H1 (cell line): ENCODE data around the gene SLIT3.

ENCODE experiments used
- CREB1 ChIP-seq: IDR thresholded peaks from 2 replicates; pipeline ENCODE4 v1.6.1; 2012; ENCODE audit warnings: inconsistent platforms
- CTCF ChIP-seq, 3 experiments: IDR thresholded peaks; 1 replicate in 2 of 3; 2 replicates in 1 of 3; pipeline versions ENCODE4 v1.5.1 to v1.6.1; 2011; ENCODE audit warnings: low read length in 3 of 3, mild to moderate bottlenecking in 3 of 3, inconsistent platforms in 2 of 3, low read depth in 1 of 3, moderate library complexity in 1 of 3; ENCODE audit not compliant: insufficient read depth in 1 of 3; ENCODE audit errors: control extremely low read depth in 1 of 3
- EP300 ChIP-seq, 2 experiments: IDR thresholded peaks; 1 replicate in 1 of 2; 2 replicates in 1 of 2; pipeline ENCODE4 v1.6.1; 2011 to 2012; ENCODE audit warnings: low read depth in 2 of 2, low read length in 2 of 2, mild to moderate bottlenecking in 2 of 2, borderline replicate concordance in 1 of 2, inconsistent platforms in 1 of 2, moderate library complexity in 1 of 2
- EZH2 ChIP-seq: fragments of 200-600 bp; sonication (generic); IDR thresholded peaks from 2 replicates; pipeline ENCODE4 v1.7.1; 2012; ENCODE audit warnings: low read depth, mild to moderate bottlenecking, moderate library complexity, low read length, inconsistent platforms; ENCODE audit not compliant: severe bottlenecking
- JUND ChIP-seq: IDR thresholded peaks from 2 replicates; pipeline ENCODE4 v1.6.1; 2011; ENCODE audit warnings: mild to moderate bottlenecking, improper control_type of control experiment, low read length
- MAX ChIP-seq: IDR thresholded peaks from 2 replicates; pipeline ENCODE4 v1.6.1; 2012; ENCODE audit warnings: inconsistent platforms
- POLR2A ChIP-seq, 2 experiments: IDR thresholded peaks; 1 replicate in 1 of 2; 2 replicates in 1 of 2; pipeline ENCODE4 v1.6.1; 2011; ENCODE audit warnings: low read depth in 2 of 2, low read length in 2 of 2, mild to moderate bottlenecking in 2 of 2; ENCODE audit errors: control extremely low read depth in 1 of 2
- POLR2AphosphoS5 ChIP-seq: IDR thresholded peaks from 2 replicates; pipeline ENCODE4 v1.6.1; 2011; ENCODE audit warnings: low read depth, low read length
- USF2 ChIP-seq: IDR thresholded peaks from 2 replicates; pipeline ENCODE4 v1.6.1; 2011; ENCODE audit warnings: low read length, improper control_type of control experiment

GRCh38 chr5:168844016-168844921, 456.7 kb downstream of the SLIT3 start:
- TF ChIP-seq POLR2A (IDR thresholded peaks at IDR 0.05; ENCODE audit: control extremely low read depth in 1 of 2, low read depth in 2 of 2, low read length in 2 of 2) (no peak), EP300 (IDR thresholded peaks at IDR 0.05; ENCODE audit: borderline replicate concordance in 1 of 2, low read depth in 2 of 2, low read length in 2 of 2) (no peak), CTCF (IDR thresholded peaks at IDR 0.05; ENCODE audit: control extremely low read depth in 1 of 3, insufficient read depth in 1 of 3, low read depth in 1 of 3, low read length in 3 of 3) (no peak), EZH2 (no peak), CREB1 (no peak), POLR2AphosphoS5 (no peak), JUND (no peak), USF2 (no peak), MAX (no peak)
